Mucosa of stomach (tissue), 1 donor: ENCODE measurements around the gene CLMN.

Experiments
- H3K27me3 ChIP-seq: one replicate; pipeline ENCODE4 v1.7.0; 2013; ENCODE audit warnings: mild to moderate bottlenecking, low read length; ENCODE audit not compliant: control insufficient read depth, insufficient read depth
- H3K36me3 ChIP-seq: one replicate; pipeline ENCODE4 v1.7.0; 2013; ENCODE audit warnings: low read length; ENCODE audit not compliant: control insufficient read depth, insufficient read depth
- H3K4me1 ChIP-seq: one replicate; pipeline ENCODE4 v1.7.0; 2013; ENCODE audit warnings: mild to moderate bottlenecking, low read length; ENCODE audit not compliant: control insufficient read depth, insufficient read depth
- H3K4me3 ChIP-seq: one replicate; pipeline ENCODE4 v1.7.0; 2013; ENCODE audit warnings: low read length
- H3K9ac ChIP-seq: one replicate; pipeline ENCODE4 v1.7.0; 2013; ENCODE audit warnings: mild to moderate bottlenecking, low read length, moderate library complexity
- H3K9me3 ChIP-seq: one replicate; pipeline ENCODE4 v1.7.0; 2013; ENCODE audit warnings: mild to moderate bottlenecking, low read length, moderate library complexity; ENCODE audit not compliant: control insufficient read depth
- donor health status: Pancreatic carcinoma.

CLMN gene

GRCh38 chr14:95305145-95305544 lies 14.6 kb downstream of the CLMN start:
- Histone ChIP-seq H3K9me3 (no peaks in the 10 kb centered on the region), H3K9ac (no peak overlapping the region), H3K27me3 (no peaks in the 10 kb centered on the region), H3K36me3 (no peaks in the 10 kb centered on the region), H3K4me3 (no peak overlapping the region), H3K4me1 (peaks cover 36% of the 10 kb centered on the region)

GRCh38 chr14:95304342-95304741 lies 15.4 kb downstream of the CLMN start:
- no peaks in the 10 kb centered on the region for H3K36me3 ChIP-seq
- H3K4me1 ChIP-seq, result peaks cover 39% of the 10 kb centered on the region
- no peaks in the 10 kb centered on the region for H3K27me3 ChIP-seq
- no peak overlapping the region for H3K9ac ChIP-seq
- no peaks in the 10 kb centered on the region for H3K9me3 ChIP-seq
- H3K4me3 ChIP-seq, result no peak overlapping the region

- Histone ChIP-seq H3K9me3 (no peaks in the 10 kb centered on the region), H3K9ac (no peak overlapping the region), H3K27me3 (no peaks in the 10 kb centered on the region), H3K4me1 (peaks cover 39% of the 10 kb centered on the region), H3K36me3 (no peaks in the 10 kb centered on the region), H3K4me3 (no peak overlapping the region)
Measured at GRCh38 chr14:95303552-95303951, 16.2 kb downstream of the CLMN start.

GRCh38 chr14:95302667-95303506 lies 16.8 kb downstream of the CLMN start:
- Histone ChIP-seq H3K9me3 (no peaks in the 10 kb centered on the region), H3K4me1 (peaks cover 33% of the 10 kb centered on the region), H3K27me3 (no peaks in the 10 kb centered on the region), H3K4me3 (no peak overlapping the region), H3K36me3 (no peaks in the 10 kb centered on the region), H3K9ac (no peak overlapping the region)

GRCh38 chr14:95301527-95302187 lies 18.1 kb downstream of the CLMN start:
- no peaks in the 10 kb centered on the region for H3K36me3 ChIP-seq
- no peaks in the 10 kb centered on the region for H3K9me3 ChIP-seq
- H3K4me1 ChIP-seq, result peaks cover 32% of the 10 kb centered on the region
- no peak overlapping the region for H3K4me3 ChIP-seq
- H3K9ac ChIP-seq, result no peak overlapping the region
- H3K27me3 ChIP-seq, result no peaks in the 10 kb centered on the region

- Histone ChIP-seq H3K36me3 (no peaks in the 10 kb centered on the region), H3K4me3 (no peak overlapping the region), H3K9me3 (no peaks in the 10 kb centered on the region), H3K4me1 (peaks cover 36% of the 10 kb centered on the region), H3K9ac (no peak overlapping the region), H3K27me3 (no peaks in the 10 kb centered on the region)
Measured at GRCh38 chr14:95300697-95301526, 18.8 kb downstream of the CLMN start.

- no peaks in the 10 kb centered on the region for H3K27me3 ChIP-seq
- H3K9ac ChIP-seq, result no peak overlapping the region
- H3K36me3 ChIP-seq, result no peaks in the 10 kb centered on the region
- H3K9me3 ChIP-seq, result no peaks in the 10 kb centered on the region
- peaks cover 40% of the 10 kb centered on the region for H3K4me1 ChIP-seq
- no peak overlapping the region for H3K4me3 ChIP-seq
Measured at GRCh38 chr14:95300002-95300696, 19.6 kb downstream of the CLMN start.

GRCh38 chr14:95299271-95299670 lies 20.4 kb downstream of the CLMN start:
- H3K9me3 ChIP-seq, result no peaks in the 10 kb centered on the region
- H3K27me3 ChIP-seq, result no peaks in the 10 kb centered on the region
- no peak overlapping the region for H3K4me3 ChIP-seq
- no peak overlapping the region for H3K9ac ChIP-seq
- peaks cover 48% of the 10 kb centered on the region for H3K4me1 ChIP-seq
- H3K36me3 ChIP-seq, result no peaks in the 10 kb centered on the region

- Histone ChIP-seq H3K9ac (no peak overlapping the region), H3K4me3 (no peak overlapping the region), H3K27me3 (no peaks in the 10 kb centered on the region), H3K36me3 (no peaks in the 10 kb centered on the region), H3K4me1 (peaks cover 44% of the 10 kb centered on the region), H3K9me3 (no peaks in the 10 kb centered on the region)
Measured at GRCh38 chr14:95297832-95298231, 21.9 kb downstream of the CLMN start.

GRCh38 chr14:95296966-95297365 lies 22.7 kb downstream of the CLMN start:
- H3K9me3 ChIP-seq, result no peaks in the 10 kb centered on the region
- no peak overlapping the region for H3K4me3 ChIP-seq
- peaks cover 41% of the 10 kb centered on the region for H3K4me1 ChIP-seq
- no peaks in the 10 kb centered on the region for H3K36me3 ChIP-seq
- H3K9ac ChIP-seq, result no peak overlapping the region
- H3K27me3 ChIP-seq, result no peaks in the 10 kb centered on the region

GRCh38 chr14:95295600-95296376 lies 23.9 kb downstream of the CLMN start:
- no peaks in the 10 kb centered on the region for H3K27me3 ChIP-seq
- no peak overlapping the region for H3K9ac ChIP-seq
- no peaks in the 10 kb centered on the region for H3K36me3 ChIP-seq
- H3K9me3 ChIP-seq, result no peaks in the 10 kb centered on the region
- H3K4me3 ChIP-seq, result no peak overlapping the region
- H3K4me1 ChIP-seq, result peaks cover 42% of the 10 kb centered on the region
